Measurements from ENCODE around the gene FERD3L. TPM values are rescaled to one million over a fixed set of nuclear protein-coding genes. Genes with fewer than 3 reads are reported as not detected.

FERD3L gene
- total and polyA plus RNA-seq, 2 experiments from 2014 or later = not detected

- Histone ChIP-seq H3K4me1 (ENCODE audit: insufficient read depth) (peaks cover 13% of the 10 kb centered on the region), H3K9me2 (ENCODE audit: insufficient read depth) (0 out of 2 replicates have a peak, but pooled peaks cover under 1% of the 10 kb centered on the region), H3K36me3 (ENCODE audit: insufficient read depth) (no peaks in the 10 kb centered on the region), H3K79me2 (replicated peaks; ENCODE audit: insufficient read depth) (no peaks in the 10 kb centered on the region), H3K27ac (ENCODE audit: low read depth) (no peak overlapping the region), H4K20me1 (replicated peaks; ENCODE audit: insufficient read depth) (no peaks in the 10 kb centered on the region), H2AFZ (no peak overlapping the region), H3K4me3 (no peak overlapping the region), H3K4me2 (no peak overlapping the region), H3K27me3 (ENCODE audit: insufficient read depth) (no peaks in the 10 kb centered on the region), H3F3A (replicated peaks; ENCODE audit: low read depth) (no peaks in the 10 kb centered on the region)
- no peak for TF ChIP-seq CTCF (conservative IDR thresholded peaks at IDR 0.05; ENCODE audit: low read depth in 2 of 2)
- TF ChIP-seq ZNF331 (CRISPR knock-in tag; IDR thresholded peaks at IDR 0.05; ENCODE audit: low read depth) = no peak
- no peak for TF ChIP-seq EZH2phosphoT487 (IDR thresholded peaks at IDR 0.05; ENCODE audit: unreplicated experiment)
- TF ChIP-seq ETS1 (IDR thresholded peaks at IDR 0.05) = no peak
- no peak for TF ChIP-seq STAT1 (IDR thresholded peaks at IDR 0.05; ENCODE audit: unreplicated experiment)
- no peak for TF ChIP-seq ZNF114 (CRISPR knock-in tag; IDR thresholded peaks at IDR 0.05)
- no peak for TF ChIP-seq JUNB (IDR thresholded peaks at IDR 0.05; ENCODE audit: unreplicated experiment)
- TF ChIP-seq POLR2AphosphoS5 (IDR thresholded peaks at IDR 0.05; ENCODE audit: low read depth) = no peak
- TF ChIP-seq EZH2 (IDR thresholded peaks at IDR 0.05; ENCODE audit: low read depth, unreplicated experiment) = no peak
- TF ChIP-seq CREB1 (CRISPR knock-in tag; IDR thresholded peaks at IDR 0.05; ENCODE audit: low read depth) = no peak
- no peak for TF ChIP-seq ZNF462 (CRISPR knock-in tag; IDR thresholded peaks at IDR 0.05)
- TF ChIP-seq REST (IDR thresholded peaks at IDR 0.05; ENCODE audit: unreplicated experiment) = no peak
- TF ChIP-seq NANOG (IDR thresholded peaks at IDR 0.05; ENCODE audit: borderline replicate concordance) = no peak
- no peak overlapping the region for H3K4me3 Mint-ChIP-seq
- DNase-seq (ENCODE audit: low spot score) (no peak), ATAC-seq (no peak)
- peaks cover 2% of the 10 kb centered on the region for H3K27me3 Mint-ChIP-seq (ENCODE audit: insufficient read depth, low read depth, poor library complexity)
- H3K27ac Mint-ChIP-seq = no peak overlapping the region
- H3K9me3 Mint-ChIP-seq = no peaks in the 10 kb centered on the region
- peaks cover 2% of the 10 kb centered on the region; the same call in 2 of the 3 replicates for H3K4me1 Mint-ChIP-seq
- no peaks in the 10 kb centered on the region for H3K36me3 Mint-ChIP-seq (ENCODE audit: low read depth)
Measured at GRCh38 chr7:19178595-19178994, 33.4 kb upstream of the FERD3L start.
